KOPT-K1 (cell line): ENCODE data around the gene BCAS3.

ENCODE experiments used
- H3K27ac ChIP-seq: fragments of 200-600 bp; sonication (generic); 2 replicates; pipeline ENCODE4 v1.5.1; 2016; ENCODE audit warnings: antibody characterized with exemption, mild to moderate bottlenecking, low read depth, low read length; ENCODE audit not compliant: poor library complexity, severe bottlenecking
- H3K36me3 ChIP-seq: fragments of 200-600 bp; sonication (generic); 2 replicates; pipeline ENCODE4 v1.5.1; 2017; ENCODE audit warnings: antibody characterized with exemption, mild to moderate bottlenecking, low read length, moderate library complexity; ENCODE audit not compliant: insufficient read depth
- H3K9me3 ChIP-seq: fragments of 200-600 bp; sonication (generic); 2 replicates; pipeline ENCODE4 v1.5.1; 2017; ENCODE audit warnings: antibody characterized with exemption, low read length, mild to moderate bottlenecking; ENCODE audit not compliant: insufficient read depth, poor library complexity, severe bottlenecking

BCAS3 gene

GRCh38 chr17:61334673-61335072 lies 657.0 kb downstream of the BCAS3 start:
- no peak overlapping the region for H3K27ac ChIP-seq
- no peaks in the 10 kb centered on the region for H3K9me3 ChIP-seq
- H3K36me3 ChIP-seq = no peaks in the 10 kb centered on the region

GRCh38 chr17:61335105-61335844 lies 657.6 kb downstream of the BCAS3 start:
- no peaks in the 10 kb centered on the region for H3K36me3 ChIP-seq
- no peak overlapping the region for H3K27ac ChIP-seq
- no peaks in the 10 kb centered on the region for H3K9me3 ChIP-seq

- H3K9me3 ChIP-seq = no peaks in the 10 kb centered on the region
- no peaks in the 10 kb centered on the region for H3K36me3 ChIP-seq
- no peak overlapping the region for H3K27ac ChIP-seq
Measured at GRCh38 chr17:61335845-61336655, 658.4 kb downstream of the BCAS3 start.

- no peak overlapping the region for H3K27ac ChIP-seq
Measured at GRCh38 chr17:61337290-61337689, 659.6 kb downstream of the BCAS3 start.

GRCh38 chr17:61338000-61338798 lies 660.5 kb downstream of the BCAS3 start:
- no peaks in the 10 kb centered on the region for H3K9me3 ChIP-seq
- H3K27ac ChIP-seq = no peak overlapping the region
- H3K36me3 ChIP-seq = no peaks in the 10 kb centered on the region

More at GRCh38 chr17:61337290-61337689, 659.6 kb downstream of the BCAS3 start:
- H3K9me3 ChIP-seq = no peaks in the 10 kb centered on the region
- H3K36me3 ChIP-seq = no peaks in the 10 kb centered on the region

GRCh38 chr17:61338874-61339478 lies 661.3 kb downstream of the BCAS3 start:
- Histone ChIP-seq H3K9me3 (no peaks in the 10 kb centered on the region), H3K36me3 (no peaks in the 10 kb centered on the region), H3K27ac (no peak overlapping the region)

- Histone ChIP-seq H3K9me3 (no peaks in the 10 kb centered on the region), H3K36me3 (no peaks in the 10 kb centered on the region), H3K27ac (no peak overlapping the region)
Measured at GRCh38 chr17:61340431-61341209, 663.0 kb downstream of the BCAS3 start.

- no peak overlapping the region for H3K27ac ChIP-seq
- H3K36me3 ChIP-seq = no peaks in the 10 kb centered on the region
Measured at GRCh38 chr17:61343576-61343975, 665.9 kb downstream of the BCAS3 start.

GRCh38 chr17:61345061-61345460 lies 667.4 kb downstream of the BCAS3 start:
- Histone ChIP-seq H3K27ac (no peak overlapping the region), H3K9me3 (no peaks in the 10 kb centered on the region), H3K36me3 (no peaks in the 10 kb centered on the region)

More at GRCh38 chr17:61343576-61343975, 665.9 kb downstream of the BCAS3 start:
- H3K9me3 ChIP-seq = no peaks in the 10 kb centered on the region

GRCh38 chr17:61345825-61346666 lies 668.4 kb downstream of the BCAS3 start:
- H3K36me3 ChIP-seq = no peaks in the 10 kb centered on the region
- no peak overlapping the region for H3K27ac ChIP-seq
- H3K9me3 ChIP-seq = no peaks in the 10 kb centered on the region

- Histone ChIP-seq H3K27ac (no peak overlapping the region), H3K36me3 (no peaks in the 10 kb centered on the region), H3K9me3 (no peaks in the 10 kb centered on the region)
Measured at GRCh38 chr17:61349350-61349749, 671.7 kb downstream of the BCAS3 start.

GRCh38 chr17:61351745-61352407 lies 674.2 kb downstream of the BCAS3 start:
- H3K36me3 ChIP-seq = no peaks in the 10 kb centered on the region
- no peaks in the 10 kb centered on the region for H3K9me3 ChIP-seq
- H3K27ac ChIP-seq = no peak overlapping the region

- Histone ChIP-seq H3K9me3 (no peaks in the 10 kb centered on the region), H3K27ac (no peak overlapping the region), H3K36me3 (no peaks in the 10 kb centered on the region)
Measured at GRCh38 chr17:61352408-61352770, 674.7 kb downstream of the BCAS3 start.
